ENCODE results near the gene TSPAN19.

TSPAN19 gene

GRCh38 chr12:84973026-84973425 lies 63.1 kb downstream of the TSPAN19 start:
- Histone ChIP-seq H3K9me3 (ENCODE audit: insufficient read depth, low read depth, low read length) (no peaks in the 10 kb centered on the region), H3K4me1 (ENCODE audit: insufficient read depth, low read length) (peaks cover 2% of the 10 kb centered on the region; the same call in 1 of the 2 replicates), H3K27me3 (ENCODE audit: insufficient read depth, low read length) (no peaks in the 10 kb centered on the region), H3K27ac (ENCODE audit: low read length) (no peak overlapping the region), H3K4me3 (ENCODE audit: low read length) (no peak overlapping the region), H3K9ac (ENCODE audit: low read depth, low read length) (no peak overlapping the region), H3K36me3 (ENCODE audit: insufficient read depth, low read depth, low read length) (no peaks in the 10 kb centered on the region)

GRCh38 chr12:84969226-84969625 lies 66.9 kb downstream of the TSPAN19 start:
- Histone ChIP-seq H3K27ac (ENCODE audit: low read length) (no peak overlapping the region), H3K4me1 (ENCODE audit: insufficient read depth, low read length) (peaks cover 5% of the 10 kb centered on the region; the same call in 1 of the 2 replicates), H3K9ac (ENCODE audit: low read depth, low read length) (no peak overlapping the region), H3K4me3 (ENCODE audit: low read length) (no peak overlapping the region), H3K9me3 (ENCODE audit: insufficient read depth, low read depth, low read length) (no peaks in the 10 kb centered on the region), H3K36me3 (ENCODE audit: insufficient read depth, low read depth, low read length) (no peaks in the 10 kb centered on the region), H3K27me3 (ENCODE audit: insufficient read depth, low read length) (no peaks in the 10 kb centered on the region)

Measured in iPS-20b (cell line).